Natural killer cell (primary cell): ENCODE results near the gene RIOK1. TPM values are rescaled to one million over a fixed set of nuclear protein-coding genes. Genes with fewer than 3 reads are reported as not detected.

Experiments used
- ATAC-seq, 3 donors: fragments of 150-1000 bp in 2 of 3; fragments of 200-7000 bp in 1 of 3; cut with Tn5 transposase; 1 replicate in 1 of 3; 2 replicates in 2 of 3; pipeline ENCODE4 v1.10.0; 2021; ENCODE audit warnings: mild to moderate bottlenecking in 2 of 3, moderate library complexity in 2 of 3
- DNase-seq, 2 donors: peaks; one replicate each; pipeline versions ENCODE4 v3.0.0 to v3.0.0-alpha.2; 2013 to 2021; ENCODE audit warnings: mixed read lengths in 1 of 2
- H3K27ac ChIP-seq: one replicate; pipeline ENCODE4 v1.5.1; 2013; ENCODE audit warnings: mild to moderate bottlenecking, low read length
- H3K27me3 ChIP-seq: one replicate; pipeline ENCODE4 v1.6.1; 2013; ENCODE audit warnings: low read length; ENCODE audit not compliant: control insufficient read depth, insufficient read depth
- H3K36me3 ChIP-seq: one replicate; pipeline ENCODE4 v1.6.1; 2013; ENCODE audit warnings: low read length; ENCODE audit not compliant: control insufficient read depth, insufficient read depth
- H3K4me1 ChIP-seq: one replicate; pipeline ENCODE4 v1.6.1; 2013; ENCODE audit warnings: low read length; ENCODE audit not compliant: control insufficient read depth, insufficient read depth
- H3K4me3 ChIP-seq: one replicate; pipeline ENCODE4 v1.5.1; 2013; ENCODE audit warnings: low read length
- H3K9me3 ChIP-seq: one replicate; pipeline ENCODE4 v1.6.1; 2013; ENCODE audit warnings: low read length; ENCODE audit not compliant: control insufficient read depth, insufficient read depth
- H3K27ac Mint-ChIP-seq, 2 donors: one replicate each; pipeline ENCODE4 v1.8.0; 2022; ENCODE audit warnings: mild to moderate bottlenecking in 2 of 2, mixed read lengths in 2 of 2, moderate library complexity in 1 of 2
- H3K27me3 Mint-ChIP-seq, 2 donors: one replicate each; pipeline ENCODE4 v1.8.0; 2022; ENCODE audit warnings: low read depth in 2 of 2, mixed read lengths in 2 of 2
- H3K36me3 Mint-ChIP-seq: one replicate; pipeline ENCODE4 v1.8.0; 2022; ENCODE audit warnings: mixed read lengths
- H3K4me1 Mint-ChIP-seq, 2 donors: one replicate each; pipeline ENCODE4 v1.8.0; 2022; ENCODE audit warnings: mixed read lengths in 2 of 2
- H3K4me3 Mint-ChIP-seq: one replicate; pipeline ENCODE4 v1.8.0; 2022; ENCODE audit warnings: mild to moderate bottlenecking, moderate library complexity, mixed read lengths
- H3K9me3 Mint-ChIP-seq, 2 donors: one replicate each; pipeline ENCODE4 v1.8.0; 2022; ENCODE audit warnings: mixed read lengths in 2 of 2
- WGBS: methylation state at CpG from one replicate; pipeline ENCODE4 v1.1.7; 2013; ENCODE audit warnings: missing lambda C conversion rate; ENCODE audit not compliant: insufficient coverage; 5-methylcytosine and 5-hydroxymethylcytosine counted together
- intact Hi-C: fragments of 100-400 bp; cut with micrococcal nuclease; formaldehyde crosslinking; loops from one replicate; pipeline ENCODE4 v1.14.2; 2022
- total RNA-seq, 4 donors: library from RNA; stranded (reverse); fragments of 120-200 nt in 1 of 4; gene quantifications; one replicate each; pipeline versions ENCODE4 v1.2.3 to v1.2.4, GENCODE V29; 2013 to 2022
- TF ChIP-seq, protein P1 (sequence below): fragments of 200-600 bp; IDR thresholded peaks from one replicate; pipeline ENCODE4 v1.8.0; 2022; ENCODE audit warnings: antibody characterized with exemption

Gene RIOK1
- total RNA-seq, 3 donors from 2014 or later (not counting 1 experiment from before 2014, with no cell fraction given), result 36.8 to 48.4 (median 38.2) TPM

DNA sequence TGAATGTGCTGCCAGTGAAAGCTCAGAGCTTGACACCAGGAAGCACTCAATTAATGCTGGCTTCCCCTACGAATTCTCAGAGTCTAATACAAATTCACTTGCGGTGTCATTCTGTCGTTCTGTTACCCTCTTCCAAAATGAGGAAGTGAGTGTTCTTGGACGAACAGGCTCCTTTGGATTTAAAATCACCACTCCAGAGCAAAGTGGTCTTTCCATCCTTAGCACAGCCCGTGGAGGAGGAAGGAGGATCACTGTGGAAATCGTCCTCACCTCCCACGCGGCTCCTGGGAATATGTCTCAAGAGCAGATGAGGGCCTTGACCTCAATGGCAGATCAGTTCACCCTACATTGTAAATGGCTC, 41.7 kb downstream of the RIOK1 start:
- no peak for ATAC-seq
- H3K27me3 Mint-ChIP-seq, result peaks cover 0 to 24% of the 10 kb centered on the region in 2 donors
- H3K4me1 Mint-ChIP-seq, result no peaks in the 10 kb centered on the region
- Histone ChIP-seq H3K27ac (no peak overlapping the region), H3K27me3 (no peaks in the 10 kb centered on the region), H3K4me3 (no peak overlapping the region), H3K36me3 (no peaks in the 10 kb centered on the region), H3K9me3 (no peaks in the 10 kb centered on the region), H3K4me1 (no peaks in the 10 kb centered on the region)
- H3K27ac Mint-ChIP-seq, result no peak overlapping the region
- WGBS, result 33% methylated on average over 7 of the region's 8 CpGs
- H3K9me3 Mint-ChIP-seq, result no peaks in the 10 kb centered on the region
- H3K4me3 Mint-ChIP-seq, result no peak overlapping the region
- DNase-seq, result no peak
- intact Hi-C loops, result no loop called here
- H3K36me3 Mint-ChIP-seq, result no peaks in the 10 kb centered on the region
- TF ChIP-seq, protein P1, sequence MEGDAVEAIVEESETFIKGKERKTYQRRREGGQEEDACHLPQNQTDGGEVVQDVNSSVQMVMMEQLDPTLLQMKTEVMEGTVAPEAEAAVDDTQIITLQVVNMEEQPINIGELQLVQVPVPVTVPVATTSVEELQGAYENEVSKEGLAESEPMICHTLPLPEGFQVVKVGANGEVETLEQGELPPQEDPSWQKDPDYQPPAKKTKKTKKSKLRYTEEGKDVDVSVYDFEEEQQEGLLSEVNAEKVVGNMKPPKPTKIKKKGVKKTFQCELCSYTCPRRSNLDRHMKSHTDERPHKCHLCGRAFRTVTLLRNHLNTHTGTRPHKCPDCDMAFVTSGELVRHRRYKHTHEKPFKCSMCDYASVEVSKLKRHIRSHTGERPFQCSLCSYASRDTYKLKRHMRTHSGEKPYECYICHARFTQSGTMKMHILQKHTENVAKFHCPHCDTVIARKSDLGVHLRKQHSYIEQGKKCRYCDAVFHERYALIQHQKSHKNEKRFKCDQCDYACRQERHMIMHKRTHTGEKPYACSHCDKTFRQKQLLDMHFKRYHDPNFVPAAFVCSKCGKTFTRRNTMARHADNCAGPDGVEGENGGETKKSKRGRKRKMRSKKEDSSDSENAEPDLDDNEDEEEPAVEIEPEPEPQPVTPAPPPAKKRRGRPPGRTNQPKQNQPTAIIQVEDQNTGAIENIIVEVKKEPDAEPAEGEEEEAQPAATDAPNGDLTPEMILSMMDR, result no peak

DNA sequence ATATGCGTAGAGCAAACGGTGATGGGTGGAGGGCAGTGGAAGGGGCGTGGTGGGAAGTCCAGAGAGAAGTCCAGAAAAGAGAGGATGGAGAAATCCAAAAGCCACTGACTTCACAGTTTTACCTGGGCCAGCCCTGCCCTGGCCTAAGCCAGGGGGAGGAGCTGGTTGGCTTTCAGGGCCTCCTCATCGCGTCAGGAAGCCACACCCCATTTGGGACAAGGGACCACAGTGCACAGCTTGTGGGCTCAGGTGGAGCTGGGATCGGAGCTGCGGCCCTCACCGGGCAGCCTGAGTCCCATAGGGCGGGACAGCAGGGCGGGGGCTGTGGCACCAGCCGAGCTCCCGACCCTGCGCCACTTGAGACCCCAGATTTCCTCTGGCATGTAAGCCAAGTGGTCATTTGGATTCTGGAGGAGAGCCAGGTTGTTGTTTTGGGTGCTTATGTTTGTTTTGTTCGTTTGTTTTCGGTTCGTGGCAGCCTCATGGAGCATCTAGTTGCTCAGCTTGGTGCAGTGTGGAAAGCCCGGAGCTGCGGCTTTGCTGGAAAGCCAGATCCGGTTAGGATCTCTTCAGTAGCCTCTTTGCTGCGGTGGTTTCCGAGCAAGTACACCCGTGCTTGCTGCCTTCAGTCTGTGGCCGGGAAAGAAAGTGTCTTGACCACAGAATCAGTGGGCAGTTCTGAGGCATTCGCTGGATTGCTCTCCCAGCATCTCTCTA, 42.2 kb downstream of the RIOK1 start:
- no peaks in the 10 kb centered on the region for H3K27me3 ChIP-seq
- TF ChIP-seq, protein P1, result no peak
- Mint-ChIP-seq H3K27me3 (peaks cover 0 to 24% of the 10 kb centered on the region in 2 donors), H3K36me3 (no peaks in the 10 kb centered on the region), H3K27ac (no peak overlapping the region), H3K4me3 (no peak overlapping the region), H3K9me3 (no peaks in the 10 kb centered on the region), H3K4me1 (no peaks in the 10 kb centered on the region)
- intact Hi-C loops, result no loop called here
- no peak overlapping the region for H3K4me3 ChIP-seq
- no peaks in the 10 kb centered on the region for H3K36me3 ChIP-seq
- H3K9me3 ChIP-seq, result no peaks in the 10 kb centered on the region
- H3K27ac ChIP-seq, result no peak overlapping the region
- WGBS, result 80% methylated on average over 24 of the region's 24 CpGs
- H3K4me1 ChIP-seq, result no peaks in the 10 kb centered on the region
- ATAC-seq (no peak), DNase-seq (no peak)

DNA sequence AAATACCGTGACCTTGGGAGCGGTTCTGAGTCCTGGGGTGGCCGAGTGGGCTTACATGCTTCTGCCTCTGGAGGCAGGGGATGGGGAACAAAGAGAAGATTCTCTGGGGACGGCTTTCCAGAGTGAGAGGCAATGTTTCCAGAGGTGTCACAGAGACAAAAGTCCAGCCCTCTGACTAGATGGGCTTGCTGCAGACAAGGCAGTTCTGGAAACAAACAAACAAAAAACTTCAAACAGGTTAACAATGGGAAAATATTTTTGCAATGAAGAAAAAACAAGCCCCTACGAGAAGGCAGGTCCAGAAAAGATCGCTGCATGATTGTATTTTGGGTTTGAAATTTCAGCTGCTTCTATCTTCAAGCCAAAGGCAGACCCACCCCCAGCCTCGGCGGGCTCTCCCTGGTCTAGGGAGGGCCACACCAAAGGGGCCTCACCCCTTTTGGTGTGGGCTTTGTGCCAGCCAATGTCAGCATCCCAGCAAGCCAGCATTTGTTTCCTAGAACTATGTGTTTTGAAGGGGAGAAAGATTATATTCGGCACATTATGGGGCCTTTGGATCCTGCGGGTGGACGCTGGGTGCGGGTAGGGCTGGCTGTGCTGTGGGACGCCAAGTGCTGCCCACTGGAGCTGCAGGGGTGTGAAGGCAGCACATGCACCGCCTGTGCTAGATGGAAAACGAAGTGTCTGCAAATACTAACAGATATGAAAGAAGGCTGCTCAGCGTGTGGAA, 42.9 kb downstream of the RIOK1 start:
- TF ChIP-seq, protein P1, result no peak
- H3K4me3 ChIP-seq, result no peak overlapping the region
- H3K9me3 ChIP-seq, result no peaks in the 10 kb centered on the region
- H3K4me1 Mint-ChIP-seq, result no peaks in the 10 kb centered on the region
- DNase-seq (no peak), ATAC-seq (no peak)
- no peak overlapping the region for H3K27ac Mint-ChIP-seq
- H3K9me3 Mint-ChIP-seq, result no peaks in the 10 kb centered on the region
- intact Hi-C loops, result no loop called here
- no peaks in the 10 kb centered on the region for H3K36me3 Mint-ChIP-seq
- no peaks in the 10 kb centered on the region for H3K36me3 ChIP-seq
- no peak overlapping the region for H3K27ac ChIP-seq
- no peak overlapping the region for H3K4me3 Mint-ChIP-seq
- no peaks in the 10 kb centered on the region for H3K27me3 ChIP-seq
- peaks cover 0 to 24% of the 10 kb centered on the region in 2 donors for H3K27me3 Mint-ChIP-seq
- no peaks in the 10 kb centered on the region for H3K4me1 ChIP-seq
- WGBS, result 93% methylated on average over 16 of the region's 16 CpGs
